Measurements from ENCODE around the gene TNF. TPM values are rescaled to one million over a fixed set of nuclear protein-coding genes. Genes with fewer than 3 reads are reported as not detected.

TNF gene
- total RNA-seq, 4 donors from 2014 or later = not detected

GRCh38 chr6:31581434-31582229 lies 6.3 kb downstream of the TNF start:
- Histone ChIP-seq H3K27me3 (no peaks in the 10 kb centered on the region), H3K9me3 (no peaks in the 10 kb centered on the region), H3K4me1 (peaks cover 0 to 19% (median 8%) of the 10 kb centered on the region in 4 donors), H3K36me3 (no peaks in the 10 kb centered on the region), H3K4me3 (peak overlapping the region; percentile 41 to 80 (median 67)), H3K27ac (peak overlapping the region; percentile 9 to 87 (median 67))
- no peak for TF ChIP-seq POLR2A (IDR thresholded peaks at IDR 0.05)
- no peak for TF ChIP-seq EP300 (IDR thresholded peaks at IDR 0.05)
- TF ChIP-seq CTCF (IDR thresholded peaks at IDR 0.05) = no peak
- WGBS, 2 donors = 23 to 27% methylated on average over 21 of the region's 21 CpGs
- DNase-seq (ENCODE audit: low spot score in 2 of 2) = no peak

- no peak for DNase-seq (ENCODE audit: low spot score in 2 of 2)
These were observed 6.9 kb downstream of the TNF start, which contains the start of gene LTB for GRCh38 chr6:31582230-31582643. TSS of gene LTB (minus strand) at chr6:31582424. CDS start at chr6:31582417, 7 bp downstream.

GRCh38 chr6:31585491-31585890 lies 10.1 kb downstream of the TNF start:
- TF ChIP-seq CTCF (IDR thresholded peaks at IDR 0.05) (no peak), EP300 (IDR thresholded peaks at IDR 0.05) (no peak), POLR2A (IDR thresholded peaks at IDR 0.05) (no peak)
- no peak for DNase-seq (ENCODE audit: low spot score in 2 of 2)
- no peaks in the 10 kb centered on the region for H3K36me3 ChIP-seq
- no peak overlapping the region for H3K27ac ChIP-seq
- no peaks in the 10 kb centered on the region for H3K9me3 ChIP-seq
- H3K27me3 ChIP-seq = peaks cover 0 to 11% of the 10 kb centered on the region in 2 donors
- WGBS, 2 donors = 55 to 64% methylated on average over 2 of the region's 2 CpGs
- peaks cover 0 to 27% (median 10%) of the 10 kb centered on the region in 4 donors for H3K4me1 ChIP-seq
- H3K4me3 ChIP-seq = no peak overlapping the region

More at GRCh38 chr6:31582230-31582643, 6.9 kb downstream of the TNF start, which contains the start of gene LTB:
- Histone ChIP-seq H3K36me3 (no peaks in the 10 kb centered on the region), H3K4me1 (peaks cover 0 to 19% (median 8%) of the 10 kb centered on the region in 4 donors), H3K4me3 (peak within 1 kb of the TSS; percentile 41 to 80 (median 67)), H3K27ac (peak within 1 kb of the TSS; percentile 9 to 87 (median 67)), H3K27me3 (peaks cover 0 to 3% of the 10 kb centered on the region in 2 donors), H3K9me3 (no peaks in the 10 kb centered on the region)
- TF ChIP-seq CTCF (IDR thresholded peaks at IDR 0.05) = no peak
- WGBS, 2 donors = 61 to 79% methylated on average over 3 of the region's 3 CpGs

- H3K36me3 ChIP-seq = no peaks in the 10 kb centered on the region
- peak within 1 kb of the TSS in 1 of 4 donors; percentile 21 for H3K27ac ChIP-seq
- H3K27me3 ChIP-seq = peaks cover 0 to 11% of the 10 kb centered on the region in 2 donors
- H3K4me3 ChIP-seq = peak within 1 kb of the TSS in 1 of 4 donors; percentile 17
- WGBS, 2 donors = 57 to 61% methylated on average over 1 of the region's 1 CpG
- TF ChIP-seq EP300 (IDR thresholded peaks at IDR 0.05) (no peak), CTCF (IDR thresholded peaks at IDR 0.05) (no peak), POLR2A (IDR thresholded peaks at IDR 0.05) (no peak)
- H3K9me3 ChIP-seq = no peaks in the 10 kb centered on the region
- peak in 1 of 2 donors; percentile 10 for DNase-seq (ENCODE audit: low spot score in 2 of 2)
- H3K4me1 ChIP-seq = peaks cover 0 to 24% (median 9%) of the 10 kb centered on the region in 4 donors
These were observed 10.6 kb downstream of the TNF start, which contains the start of gene LST1 for GRCh38 chr6:31586008-31586407. TSS of gene LST1 (plus strand) at chr6:31586277. CDS start at chr6:31587300, 1,023 bp downstream.

Measured in tibial nerve (tissue), 4 donors.